ENCODE results near the gene MFSD6.

DNA sequence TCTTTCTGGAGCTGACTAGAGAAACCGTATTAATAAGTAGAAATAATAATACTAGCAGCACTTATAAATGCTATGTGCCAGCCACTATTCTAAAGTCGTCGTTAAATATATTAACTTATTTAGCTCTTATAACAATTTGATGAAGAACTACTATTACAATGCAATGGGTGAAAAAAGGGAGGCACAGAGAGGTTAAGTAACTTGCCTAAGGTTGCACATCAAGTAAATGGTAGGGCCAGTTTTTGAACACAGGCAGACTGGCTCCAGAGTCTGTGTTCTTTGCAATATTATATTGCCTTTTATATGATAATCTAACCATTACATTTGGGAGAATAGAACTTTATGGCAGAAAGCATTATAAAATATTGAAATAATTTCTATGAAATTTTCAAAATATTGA lies 47.2 kb upstream of the MFSD6 start:
- TF ChIP-seq, protein P1, sequence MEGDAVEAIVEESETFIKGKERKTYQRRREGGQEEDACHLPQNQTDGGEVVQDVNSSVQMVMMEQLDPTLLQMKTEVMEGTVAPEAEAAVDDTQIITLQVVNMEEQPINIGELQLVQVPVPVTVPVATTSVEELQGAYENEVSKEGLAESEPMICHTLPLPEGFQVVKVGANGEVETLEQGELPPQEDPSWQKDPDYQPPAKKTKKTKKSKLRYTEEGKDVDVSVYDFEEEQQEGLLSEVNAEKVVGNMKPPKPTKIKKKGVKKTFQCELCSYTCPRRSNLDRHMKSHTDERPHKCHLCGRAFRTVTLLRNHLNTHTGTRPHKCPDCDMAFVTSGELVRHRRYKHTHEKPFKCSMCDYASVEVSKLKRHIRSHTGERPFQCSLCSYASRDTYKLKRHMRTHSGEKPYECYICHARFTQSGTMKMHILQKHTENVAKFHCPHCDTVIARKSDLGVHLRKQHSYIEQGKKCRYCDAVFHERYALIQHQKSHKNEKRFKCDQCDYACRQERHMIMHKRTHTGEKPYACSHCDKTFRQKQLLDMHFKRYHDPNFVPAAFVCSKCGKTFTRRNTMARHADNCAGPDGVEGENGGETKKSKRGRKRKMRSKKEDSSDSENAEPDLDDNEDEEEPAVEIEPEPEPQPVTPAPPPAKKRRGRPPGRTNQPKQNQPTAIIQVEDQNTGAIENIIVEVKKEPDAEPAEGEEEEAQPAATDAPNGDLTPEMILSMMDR (IDR thresholded peaks at IDR 0.05): no peak
- TF ChIP-seq USF2 (CRISPR knock-in tag; IDR thresholded peaks at IDR 0.05) (no peak), ZNF317 (CRISPR knock-in tag; IDR thresholded peaks at IDR 0.05; ENCODE audit: borderline replicate concordance, low read depth) (no peak), NFYB (CRISPR knock-in tag; conservative IDR thresholded peaks at IDR 0.05; ENCODE audit: low read depth) (no peak), JUN (CRISPR knock-in tag; IDR thresholded peaks at IDR 0.05) (no peak)
